Endothelial cell of umbilical vein (primary cell): ENCODE measurements around the gene ABI2. TPM values are rescaled to one million over a fixed set of nuclear protein-coding genes. Genes with fewer than 3 reads are reported as not detected.

Experiments used
- BruUV-seq: library from RNA; stranded (reverse); fragments of 400-500 nt; replicated peaks from 2 replicates; lab custom pipeline; 2021; lab: Mats Ljungman, UMichigan
- CTCF ChIA-PET: fragments of 300-600, 350-600 bp; sonication (Branson Sonifier 250); formaldehyde crosslinking; loops from one replicate; lab custom pipeline; 2021; ENCODE audit warnings: antibody characterized with exemption, inconsistent platforms; lab: Charles Lee
- POLR2A ChIA-PET: fragments of 300-600, 350-600 bp; sonication (Branson Sonifier 250); formaldehyde crosslinking; loops from one replicate; lab custom pipeline; 2021; ENCODE audit warnings: antibody characterized with exemption, inconsistent platforms; lab: Charles Lee
- DNase-seq: peaks from one replicate; pipeline ENCODE4 v3.0.0-alpha.2; 2011; ENCODE audit warnings: low read depth, low spot score
- FAIRE-seq: peaks from 2 replicates; lab custom pipeline; 2011; peaks lifted over from hg19 to GRCh38; lab: Jason Lieb, UNC
- H2AFZ ChIP-seq: 2 replicates; pipeline ENCODE4 v1.6.0; 2012; ENCODE audit warnings: low read depth, low read length, control low read depth, inconsistent platforms
- H3K27ac ChIP-seq: 2 replicates; pipeline ENCODE4 v1.5.1; 2011; ENCODE audit warnings: low read depth, mild to moderate bottlenecking, control low read depth, low read length, moderate library complexity; ENCODE audit not compliant: insufficient read depth
- H3K27me3 ChIP-seq, 2 experiments: 2 replicates each; pipeline versions ENCODE4 v1.6.0 to v1.6.1; 2011; ENCODE audit warnings: low read length in 2 of 2, mixed read lengths in 1 of 2; ENCODE audit not compliant: control insufficient read depth in 2 of 2, insufficient read depth in 2 of 2
- H3K36me3 ChIP-seq, 2 experiments: 2 replicates in 1 of 2; 3 replicates in 1 of 2; pipeline ENCODE4 v1.5.1; 2011; ENCODE audit warnings: low read length in 2 of 2, mild to moderate bottlenecking in 1 of 2, moderate library complexity in 1 of 2; ENCODE audit not compliant: control insufficient read depth in 2 of 2, insufficient read depth in 2 of 2; ENCODE audit errors: extremely low read depth in 1 of 2
- H3K4me1 ChIP-seq: 3 replicates; pipeline ENCODE4 v1.5.1; 2011; ENCODE audit warnings: mild to moderate bottlenecking, low read length; ENCODE audit not compliant: control insufficient read depth, insufficient read depth; ENCODE audit errors: extremely low read depth
- H3K4me2 ChIP-seq: 2 replicates; pipeline ENCODE4 v1.6.1; 2011; ENCODE audit warnings: low read length, control low read depth, mixed read lengths; ENCODE audit not compliant: insufficient read depth
- H3K4me3 ChIP-seq, 3 experiments: fragments of 200-600 bp in 1 of 3; sonication (generic), shearing (Covaris generic) in 1 of 3; replicated peaks in 1 of 3; 2 replicates each; pipeline ENCODE4 v1.5.1; 2011 to 2016; ENCODE audit warnings: control low read depth in 3 of 3, low read length in 3 of 3, mild to moderate bottlenecking in 2 of 3, inconsistent platforms in 1 of 3, low read depth in 1 of 3, moderate library complexity in 1 of 3; ENCODE audit not compliant: insufficient read depth in 1 of 3
- H3K79me2 ChIP-seq: 2 replicates; pipeline ENCODE4 v1.6.0; 2012; ENCODE audit warnings: low read length, inconsistent platforms; ENCODE audit not compliant: control insufficient read depth, insufficient read depth
- H3K9ac ChIP-seq: replicated peaks from 2 replicates; pipeline ENCODE3; 2011; ENCODE audit warnings: low read length, control low read depth; ENCODE audit not compliant: insufficient read depth; ENCODE audit errors: extremely low read depth
- H3K9me1 ChIP-seq: replicated peaks from 3 replicates; pipeline ENCODE4 v1.6.0; 2011; ENCODE audit warnings: mild to moderate bottlenecking, low read length; ENCODE audit not compliant: control insufficient read depth, insufficient read depth; ENCODE audit errors: extremely low read depth
- H3K9me3 ChIP-seq: replicated peaks from 2 replicates; pipeline ENCODE4 v1.5.1; 2012; ENCODE audit warnings: low read length, inconsistent platforms; ENCODE audit not compliant: control insufficient read depth, insufficient read depth
- H4K20me1 ChIP-seq: replicated peaks from 2 replicates; pipeline ENCODE3; 2011; ENCODE audit warnings: mild to moderate bottlenecking, low read length; ENCODE audit not compliant: control insufficient read depth, insufficient read depth; ENCODE audit errors: extremely low read depth
- EZH2 ChIP-seq: IDR thresholded peaks from 2 replicates; pipeline ENCODE4 v1.6.1; 2012; ENCODE audit warnings: borderline replicate concordance, low read depth, mild to moderate bottlenecking, moderate library complexity, low read length, inconsistent platforms; ENCODE audit not compliant: severe bottlenecking
- FOS ChIP-seq: IDR thresholded peaks from 2 replicates; pipeline ENCODE4 v1.6.1; 2011; ENCODE audit warnings: mild to moderate bottlenecking, low read length, moderate library complexity, borderline replicate concordance; ENCODE audit not compliant: insufficient read depth
- GATA2 ChIP-seq: IDR thresholded peaks from 2 replicates; pipeline ENCODE4 v1.7.0; 2011; ENCODE audit warnings: low read depth, mild to moderate bottlenecking, moderate library complexity, mixed read lengths, low read length; ENCODE audit not compliant: insufficient read length, insufficient read depth
- JUN ChIP-seq: IDR thresholded peaks from 2 replicates; pipeline ENCODE4 v1.6.1; 2011; ENCODE audit warnings: borderline replicate concordance, low read depth; ENCODE audit not compliant: insufficient read length, insufficient read depth
- MYC ChIP-seq: IDR thresholded peaks from one replicate; pipeline ENCODE4 v1.6.1; 2011; ENCODE audit warnings: mild to moderate bottlenecking, low read depth, low read length
- POLR2A ChIP-seq: IDR thresholded peaks from 2 replicates; pipeline ENCODE4 v1.6.1; 2012; ENCODE audit warnings: low read depth, mild to moderate bottlenecking, control low read depth, low read length
- POLR2AphosphoS5 ChIP-seq: IDR thresholded peaks from 2 replicates; pipeline ENCODE4 v1.6.1; 2012; ENCODE audit warnings: low read depth, mild to moderate bottlenecking, control low read depth, low read length, moderate library complexity; ENCODE audit not compliant: insufficient read depth
- dilution Hi-C: fragments of 300-500 bp; cut with MboI; formaldehyde crosslinking; loops from one replicate; pipeline ENCODE4 v1.15.0; 2019; ENCODE audit warnings: low sequenced_read_pairs; ENCODE audit not compliant: extremely low pct_ligation_motif_present
- intact Hi-C: fragments of 100-400 bp; cut with micrococcal nuclease; formaldehyde crosslinking; loops from one replicate; pipeline ENCODE4 v1.10.0; 2022
- polyA plus RNA-seq, 4 experiments: library from polyadenylated mRNA; depleted of rRNA in 3 of 4; stranded (reverse) in 3 of 4; unstranded in 1 of 4; fragments of >200 nt; gene quantifications; 2 replicates each; pipeline versions ENCODE4 v1.2.1 to v1.2.3, GENCODE V29; 2011 to 2012; ENCODE audit warnings: missing spikeins in 1 of 4
- total RNA-seq: library from RNA; stranded (reverse); gene quantifications from 2 replicates; pipeline ENCODE4 v1.2.3, GENCODE V29; 2021
- TF ChIP-seq, protein P1 (sequence below), 2 donors: IDR thresholded peaks; 1 replicate in 1 of 2; 2 replicates in 1 of 2; pipeline ENCODE4 v1.5.1; 2011; ENCODE audit warnings: low read length in 2 of 2, mild to moderate bottlenecking in 2 of 2, moderate library complexity in 2 of 2, control low read depth in 1 of 2, inconsistent platforms in 1 of 2, low read depth in 1 of 2; ENCODE audit not compliant: insufficient read depth in 1 of 2; ENCODE audit errors: extremely low read depth in 1 of 2
- TF ChIP-seq, protein P2 (sequence below): IDR thresholded peaks from 2 replicates; pipeline ENCODE4 v1.6.1; 2011; ENCODE audit not compliant: insufficient read depth, insufficient read length

The ABI2 gene
- total and polyA plus RNA-seq, 2 donors (not counting 3 experiments of a cell fraction or from before 2014, with no cell fraction given) = 35.7 to 61.0 TPM

DNA sequence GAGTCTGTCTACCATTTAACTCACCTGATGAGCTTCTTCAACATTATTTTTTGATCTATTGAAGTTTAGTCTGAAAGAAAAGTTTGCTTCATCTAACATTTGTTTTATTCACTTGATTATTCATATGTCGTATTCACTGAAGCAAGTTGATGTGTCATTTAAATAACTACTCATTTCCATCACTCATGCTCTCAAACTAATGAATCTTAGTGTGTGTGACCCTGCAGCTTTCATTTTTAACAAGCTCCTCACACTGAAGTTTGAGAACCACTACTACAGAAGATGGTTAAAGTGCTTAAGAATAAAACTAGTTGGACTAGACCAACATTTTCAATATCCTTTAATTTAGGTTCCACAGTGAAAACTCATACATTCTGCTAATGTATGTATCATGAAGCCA lies 1.8 kb upstream of the ABI2 start:
- BruUV-seq = no TSS peak
- TF ChIP-seq EZH2 = no peak
- no peak for TF ChIP-seq POLR2AphosphoS5
- no peak for TF ChIP-seq POLR2A
- no peak for TF ChIP-seq MYC
- TF ChIP-seq GATA2 = no peak
- TF ChIP-seq FOS = no peak
- TF ChIP-seq, protein P1, sequence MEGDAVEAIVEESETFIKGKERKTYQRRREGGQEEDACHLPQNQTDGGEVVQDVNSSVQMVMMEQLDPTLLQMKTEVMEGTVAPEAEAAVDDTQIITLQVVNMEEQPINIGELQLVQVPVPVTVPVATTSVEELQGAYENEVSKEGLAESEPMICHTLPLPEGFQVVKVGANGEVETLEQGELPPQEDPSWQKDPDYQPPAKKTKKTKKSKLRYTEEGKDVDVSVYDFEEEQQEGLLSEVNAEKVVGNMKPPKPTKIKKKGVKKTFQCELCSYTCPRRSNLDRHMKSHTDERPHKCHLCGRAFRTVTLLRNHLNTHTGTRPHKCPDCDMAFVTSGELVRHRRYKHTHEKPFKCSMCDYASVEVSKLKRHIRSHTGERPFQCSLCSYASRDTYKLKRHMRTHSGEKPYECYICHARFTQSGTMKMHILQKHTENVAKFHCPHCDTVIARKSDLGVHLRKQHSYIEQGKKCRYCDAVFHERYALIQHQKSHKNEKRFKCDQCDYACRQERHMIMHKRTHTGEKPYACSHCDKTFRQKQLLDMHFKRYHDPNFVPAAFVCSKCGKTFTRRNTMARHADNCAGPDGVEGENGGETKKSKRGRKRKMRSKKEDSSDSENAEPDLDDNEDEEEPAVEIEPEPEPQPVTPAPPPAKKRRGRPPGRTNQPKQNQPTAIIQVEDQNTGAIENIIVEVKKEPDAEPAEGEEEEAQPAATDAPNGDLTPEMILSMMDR (IDR thresholded peaks at IDR 0.05; ENCODE audit: extremely low read depth in 1 of 2, insufficient read depth in 1 of 2, low read depth in 1 of 2, low read length in 2 of 2) = no peak
- no peak for TF ChIP-seq JUN
- TF ChIP-seq, protein P2, sequence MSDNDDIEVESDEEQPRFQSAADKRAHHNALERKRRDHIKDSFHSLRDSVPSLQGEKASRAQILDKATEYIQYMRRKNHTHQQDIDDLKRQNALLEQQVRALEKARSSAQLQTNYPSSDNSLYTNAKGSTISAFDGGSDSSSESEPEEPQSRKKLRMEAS = no peak
- CTCF ChIA-PET = no interaction called here

More for the DNA sequence above, 1.8 kb upstream of the ABI2 start:
- DNase-seq (no peak), FAIRE-seq (no peak)
- POLR2A ChIA-PET = no interaction called here
- Histone ChIP-seq H3K9ac (no peak overlapping the region), H3K9me3 (no peaks in the 10 kb centered on the region), H3K27me3 (no peaks in the 10 kb centered on the region), H3K9me1 (no peaks in the 10 kb centered on the region), H3K27ac (no peak overlapping the region), H4K20me1 (no peaks in the 10 kb centered on the region), H2AFZ (no peak overlapping the region), H3K4me1 (peaks cover 19% of the 10 kb centered on the region), H3K4me2 (no peak overlapping the region), H3K36me3 (no peaks in the 10 kb centered on the region), H3K79me2 (peaks cover 30% of the 10 kb centered on the region), H3K4me3 (no peak overlapping the region)
- dilution Hi-C loops (no loop called here), intact Hi-C loops (loop anchor here (5.0 to 10.0 kb wide), 6 partner anchors 76 to 486 kb away; partner anchors contain the start of genes CARF and WDR12)
